MCF 10A (cell line): Measurements from ENCODE around the gene FXYD6. TPM values are rescaled to one million over a fixed set of nuclear protein-coding genes. Genes with fewer than 3 reads are reported as not detected.

Experiments used
- BruUV-seq: library from RNA; stranded (reverse); fragments of 400-500 nt; replicated peaks from 2 replicates; lab custom pipeline; 2021; lab: Mats Ljungman, UMichigan
- CTCF ChIA-PET: fragments of 300-600 bp; sonication (Branson Sonifier 250); formaldehyde crosslinking; extraction: SDS; loops from one replicate; lab custom pipeline; 2021; ENCODE audit warnings: antibody characterized with exemption, inconsistent platforms; lab: Yijun Ruan, JAX
- POLR2A ChIA-PET: fragments of 300-600, 350-650 bp; sonication (Branson Sonifier 250); formaldehyde crosslinking; extraction: SDS; loops from one replicate; lab custom pipeline; 2020; ENCODE audit warnings: antibody characterized with exemption, inconsistent platforms; lab: Yijun Ruan, JAX
- DNase-seq: peaks from one replicate; pipeline ENCODE4 v3.0.0-alpha.2; 2018; ENCODE audit not compliant: unreplicated experiment
- H3K27ac Mint-ChIP-seq: one replicate; pipeline ENCODE4 v1.8.0; 2022; ENCODE audit warnings: mild to moderate bottlenecking, low read depth, mixed read lengths; ENCODE audit not compliant: unreplicated experiment
- H3K27me3 Mint-ChIP-seq: one replicate; pipeline ENCODE4 v1.8.0; 2022; ENCODE audit warnings: mixed read lengths; ENCODE audit not compliant: insufficient read depth, unreplicated experiment
- H3K36me3 Mint-ChIP-seq: one replicate; pipeline ENCODE4 v1.8.0; 2022; ENCODE audit warnings: mild to moderate bottlenecking, moderate library complexity, mixed read lengths; ENCODE audit not compliant: insufficient read depth, unreplicated experiment
- H3K4me1 Mint-ChIP-seq: one replicate; pipeline ENCODE4 v1.8.0; 2022; ENCODE audit warnings: mixed read lengths; ENCODE audit not compliant: insufficient read depth, unreplicated experiment
- H3K4me3 Mint-ChIP-seq: one replicate; pipeline ENCODE4 v1.8.0; 2022; ENCODE audit warnings: mild to moderate bottlenecking, moderate library complexity, mixed read lengths; ENCODE audit not compliant: unreplicated experiment
- H3K9me3 Mint-ChIP-seq: one replicate; pipeline ENCODE4 v1.8.0; 2022; ENCODE audit warnings: mixed read lengths; ENCODE audit not compliant: unreplicated experiment
- CTCF ChIP-seq: fragments of 200-600 bp; IDR thresholded peaks from one replicate; pipeline ENCODE4 v1.8.0; 2022; ENCODE audit warnings: antibody characterized with exemption, mild to moderate bottlenecking; ENCODE audit not compliant: unreplicated experiment
- intact Hi-C: fragments of 100-400 bp; cut with micrococcal nuclease; formaldehyde crosslinking; loops from 2 replicates; pipeline ENCODE4 v1.14.1; 2022
- total RNA-seq: library from RNA; stranded (reverse); gene quantifications from 2 replicates; pipeline ENCODE4 v1.2.3, GENCODE V29; 2022

The FXYD6 gene
- total RNA-seq, 1 experiment from 2014 or later = not detected

- no peaks in the 10 kb centered on the region for H3K9me3 Mint-ChIP-seq
- intact Hi-C loops = loop anchor here (2.0 to 10.0 kb wide), 2 partner anchors 366 to 382 kb away; partner anchors contain the start of gene SCN2B
Measured at GRCh38 chr11:117808784-117809183, 67.7 kb downstream of the FXYD6 start.

GRCh38 chr11:117807482-117808327 is 68.8 kb downstream of the FXYD6 start:
- H3K27ac Mint-ChIP-seq = no peak overlapping the region
- CTCF ChIA-PET = interaction anchor here (0.6 to 8.6 kb wide), 56 partner anchors 9 to 1620 kb away, joined by 3 to 112 read pairs (median 4); partner anchors contain the start of genes FXYD2 and SMIM35

More at GRCh38 chr11:117808784-117809183, 67.7 kb downstream of the FXYD6 start:
- Mint-ChIP-seq H3K27me3 (peaks cover 32% of the 10 kb centered on the region), H3K27ac (no peak overlapping the region), H3K4me1 (no peaks in the 10 kb centered on the region), H3K36me3 (no peaks in the 10 kb centered on the region), H3K4me3 (no peak overlapping the region)
- CTCF ChIA-PET = interaction anchor here (0.6 to 8.6 kb wide), 20 partner anchors 9 to 422 kb away, joined by 3 to 112 read pairs (median 5); partner anchors contain the start of gene FXYD2
- TF ChIP-seq CTCF = no peak
- DNase-seq = no peak
- no TSS peak for BruUV-seq
- POLR2A ChIA-PET = no interaction called here

GRCh38 chr11:117806846-117807245 is 69.6 kb downstream of the FXYD6 start:
- TF ChIP-seq CTCF = no peak
- BruUV-seq = no TSS peak
- no peaks in the 10 kb centered on the region for H3K36me3 Mint-ChIP-seq
- H3K4me1 Mint-ChIP-seq = no peaks in the 10 kb centered on the region
- no peak for DNase-seq
- CTCF ChIA-PET = interaction anchor here (0.5 to 8.6 kb wide), 33 partner anchors 8 to 1491 kb away, joined by 3 to 112 read pairs (median 5); partner anchors contain the start of genes FXYD2 and SMIM35
- POLR2A ChIA-PET = no interaction called here
- no peak overlapping the region for H3K4me3 Mint-ChIP-seq
- H3K27ac Mint-ChIP-seq = no peak overlapping the region
- peaks cover 32% of the 10 kb centered on the region for H3K27me3 Mint-ChIP-seq
- no peaks in the 10 kb centered on the region for H3K9me3 Mint-ChIP-seq
- intact Hi-C loops = loop anchor here (1.0 to 10.0 kb wide), 4 partner anchors 10 to 368 kb away; partner anchors contain the start of gene SCN2B

More at GRCh38 chr11:117807482-117808327, 68.8 kb downstream of the FXYD6 start:
- H3K9me3 Mint-ChIP-seq = no peaks in the 10 kb centered on the region
- H3K4me1 Mint-ChIP-seq = no peaks in the 10 kb centered on the region
- no peaks in the 10 kb centered on the region for H3K36me3 Mint-ChIP-seq
- BruUV-seq = no TSS peak
- DNase-seq = peak; percentile 59
- POLR2A ChIA-PET = interaction anchor here (0.9 kb wide), 1 partner anchor 22 kb away, joined by 4 read pairs; no protein-coding TSS in a partner anchor
- H3K4me3 Mint-ChIP-seq = no peak overlapping the region
- intact Hi-C loops = loop anchor here (1.0 to 10.0 kb wide), 5 partner anchors 10 to 381 kb away; partner anchors contain the start of gene SCN2B
- TF ChIP-seq CTCF = peak; percentile 87
- peaks cover 32% of the 10 kb centered on the region for H3K27me3 Mint-ChIP-seq

GRCh38 chr11:117805045-117805444 is 71.4 kb downstream of the FXYD6 start:
- H3K27me3 Mint-ChIP-seq = peaks cover 20% of the 10 kb centered on the region
- H3K4me1 Mint-ChIP-seq = no peaks in the 10 kb centered on the region
- H3K9me3 Mint-ChIP-seq = no peaks in the 10 kb centered on the region
- no peak overlapping the region for H3K27ac Mint-ChIP-seq
- CTCF ChIA-PET = interaction anchor here (1.0 to 8.6 kb wide), 4 partner anchors 13 to 380 kb away, joined by 3 to 112 read pairs (median 36); no protein-coding TSS in a partner anchor
- no peaks in the 10 kb centered on the region for H3K36me3 Mint-ChIP-seq
- intact Hi-C loops = loop anchor here (10.0 kb wide), 1 partner anchor 370 kb away; the partner anchor contains the start of gene SCN2B
- no peak overlapping the region for H3K4me3 Mint-ChIP-seq
- TF ChIP-seq CTCF = no peak
- BruUV-seq = no TSS peak
- POLR2A ChIA-PET = interaction anchor here (0.6 kb wide), 1 partner anchor 485 kb away, joined by 3 read pairs; no protein-coding TSS in a partner anchor
- DNase-seq = peak; percentile 38
